BJ (cell line): ENCODE data around the gene CNGA2. TPM values are rescaled to one million over a fixed set of nuclear protein-coding genes. Genes with fewer than 3 reads are reported as not detected.

Source experiments
- CTCF ChIA-PET: fragments of 350-600 bp; formaldehyde crosslinking; extraction: SDS; loops from one replicate; lab custom pipeline; 2021; ENCODE audit warnings: antibody characterized with exemption, inconsistent platforms; lab: Yijun Ruan, JAX
- POLR2A ChIA-PET: fragments of 300-600 bp; sonication (Branson Sonifier 250); formaldehyde crosslinking; extraction: SDS; loops from one replicate; lab custom pipeline; 2021; ENCODE audit warnings: antibody characterized with exemption; lab: Charles Lee
- DNase-seq: peaks from one replicate; pipeline ENCODE4 v3.0.0-alpha.2; 2011; ENCODE audit warnings: low read depth
- H3K27me3 ChIP-seq: 2 replicates; pipeline ENCODE4 v1.6.0; 2011; ENCODE audit warnings: low read length; ENCODE audit not compliant: control insufficient read depth, insufficient read depth
- H3K36me3 ChIP-seq: 2 replicates; pipeline ENCODE4 v1.5.1; 2011; ENCODE audit warnings: low read length; ENCODE audit not compliant: control insufficient read depth, insufficient read depth
- H3K4me3 ChIP-seq: 2 replicates; pipeline ENCODE4 v1.5.1; 2011; ENCODE audit warnings: low read depth, mild to moderate bottlenecking, control low read depth, low read length
- polyA plus RNA-seq: library from polyadenylated mRNA; depleted of rRNA; stranded (reverse); fragments of >200 nt; gene quantifications from 2 replicates; pipeline ENCODE4 v1.2.3, GENCODE V29; 2011
- TF ChIP-seq, protein P1 (sequence below): IDR thresholded peaks from 2 replicates; pipeline ENCODE4 v1.5.1; 2011; ENCODE audit warnings: low read depth, mild to moderate bottlenecking, control low read depth, inconsistent platforms, low read length, moderate library complexity; ENCODE audit not compliant: insufficient read depth

The CNGA2 gene
- polyA plus RNA-seq, 1 experiment: not detected

DNA sequence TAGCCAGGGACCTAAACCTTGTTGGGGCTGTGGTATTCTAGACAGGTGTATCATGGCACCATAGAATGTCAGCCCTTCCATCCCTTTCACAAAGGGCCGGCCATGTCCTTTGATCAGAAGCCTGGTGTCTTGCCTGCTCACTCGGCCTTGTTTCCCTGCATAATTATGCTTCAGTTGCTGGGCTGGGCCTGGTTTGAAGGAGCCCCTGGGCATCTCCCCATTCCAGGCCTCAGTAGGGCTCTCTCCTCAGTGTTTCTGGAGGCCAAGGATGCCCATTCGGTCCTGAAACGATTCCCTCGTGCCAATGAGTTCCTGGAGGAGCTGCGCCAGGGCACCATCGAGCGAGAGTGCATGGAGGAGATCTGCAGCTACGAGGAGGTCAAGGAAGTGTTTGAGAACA lies 34.8 kb upstream of the CNGA2 start:
- CTCF ChIA-PET: no interaction called here
- POLR2A ChIA-PET: no interaction called here
- TF ChIP-seq, protein P1, sequence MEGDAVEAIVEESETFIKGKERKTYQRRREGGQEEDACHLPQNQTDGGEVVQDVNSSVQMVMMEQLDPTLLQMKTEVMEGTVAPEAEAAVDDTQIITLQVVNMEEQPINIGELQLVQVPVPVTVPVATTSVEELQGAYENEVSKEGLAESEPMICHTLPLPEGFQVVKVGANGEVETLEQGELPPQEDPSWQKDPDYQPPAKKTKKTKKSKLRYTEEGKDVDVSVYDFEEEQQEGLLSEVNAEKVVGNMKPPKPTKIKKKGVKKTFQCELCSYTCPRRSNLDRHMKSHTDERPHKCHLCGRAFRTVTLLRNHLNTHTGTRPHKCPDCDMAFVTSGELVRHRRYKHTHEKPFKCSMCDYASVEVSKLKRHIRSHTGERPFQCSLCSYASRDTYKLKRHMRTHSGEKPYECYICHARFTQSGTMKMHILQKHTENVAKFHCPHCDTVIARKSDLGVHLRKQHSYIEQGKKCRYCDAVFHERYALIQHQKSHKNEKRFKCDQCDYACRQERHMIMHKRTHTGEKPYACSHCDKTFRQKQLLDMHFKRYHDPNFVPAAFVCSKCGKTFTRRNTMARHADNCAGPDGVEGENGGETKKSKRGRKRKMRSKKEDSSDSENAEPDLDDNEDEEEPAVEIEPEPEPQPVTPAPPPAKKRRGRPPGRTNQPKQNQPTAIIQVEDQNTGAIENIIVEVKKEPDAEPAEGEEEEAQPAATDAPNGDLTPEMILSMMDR: no peak

DNA sequence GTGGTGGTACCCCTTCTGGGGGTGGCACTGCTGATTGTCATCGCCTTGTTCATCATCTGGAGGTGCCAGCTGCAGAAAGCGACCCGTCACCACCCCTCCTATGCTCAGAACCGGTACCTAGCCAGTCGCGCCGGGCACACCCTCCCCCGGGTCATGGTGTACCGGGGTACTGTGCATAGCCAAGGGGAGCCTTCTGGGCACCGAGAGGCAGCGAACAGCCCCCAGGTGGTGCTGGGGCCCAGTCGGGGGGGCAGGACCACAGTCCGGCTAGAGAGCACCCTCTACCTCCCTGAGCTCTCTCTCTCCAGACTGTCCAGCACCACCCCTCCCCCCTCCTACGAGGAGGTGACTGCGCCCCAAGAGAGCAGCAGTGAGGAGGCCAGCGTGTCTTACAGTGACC lies 34.0 kb upstream of the CNGA2 start:
- H3K27me3 ChIP-seq: no peaks in the 10 kb centered on the region
- H3K36me3 ChIP-seq: no peaks in the 10 kb centered on the region
- no peak overlapping the region for H3K4me3 ChIP-seq
- TF ChIP-seq, protein P1: no peak
- no peak for DNase-seq
- ChIA-PET POLR2A (no interaction called here), CTCF (no interaction called here)

More for the DNA sequence above, 34.8 kb upstream of the CNGA2 start:
- no peaks in the 10 kb centered on the region for H3K36me3 ChIP-seq
- DNase-seq: no peak
- no peak overlapping the region for H3K4me3 ChIP-seq
- H3K27me3 ChIP-seq: no peaks in the 10 kb centered on the region

DNA sequence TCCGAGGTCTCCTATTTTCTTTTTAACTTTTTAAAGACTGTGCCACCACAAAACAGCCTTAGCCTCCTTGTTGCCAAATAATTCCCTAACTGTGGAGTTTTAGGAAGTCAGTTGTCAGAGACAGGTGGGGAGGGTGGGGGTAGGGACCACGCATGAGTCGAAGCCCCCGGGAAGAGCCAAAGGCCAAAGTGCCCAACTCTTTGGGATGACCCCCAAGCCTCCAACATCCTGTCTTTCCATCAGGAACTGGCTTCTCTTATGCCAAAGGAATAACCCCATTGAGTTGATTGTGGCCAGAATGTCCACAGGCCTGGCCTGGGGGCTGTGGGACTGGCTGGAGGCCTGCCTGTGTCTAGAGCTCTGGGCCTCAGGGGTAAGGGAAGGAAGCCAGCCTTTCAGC lies 33.5 kb upstream of the CNGA2 start:
- POLR2A ChIA-PET: no interaction called here
- no peaks in the 10 kb centered on the region for H3K36me3 ChIP-seq
- H3K4me3 ChIP-seq: no peak overlapping the region
- H3K27me3 ChIP-seq: no peaks in the 10 kb centered on the region
- DNase-seq: no peak
- CTCF ChIA-PET: no interaction called here
- TF ChIP-seq, protein P1: no peak

DNA sequence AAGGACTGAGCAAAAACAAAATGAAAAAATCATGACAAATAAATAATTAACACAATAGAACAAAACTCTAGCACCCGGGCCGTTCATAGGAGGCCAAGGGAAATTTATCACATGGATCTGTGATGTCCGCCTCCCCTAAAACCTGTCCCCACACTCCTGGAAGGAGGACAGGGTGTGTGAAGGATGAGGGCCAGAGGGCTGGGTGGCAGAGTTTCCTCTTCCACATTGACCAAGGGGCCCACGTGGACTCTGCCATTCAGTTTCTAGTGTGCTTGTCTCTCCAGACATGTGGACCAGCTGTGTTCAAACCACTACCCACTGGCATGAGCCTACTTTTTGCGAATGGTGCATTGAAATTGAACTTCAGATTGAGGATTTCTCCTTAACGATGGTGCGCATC lies 33.0 kb upstream of the CNGA2 start:
- H3K36me3 ChIP-seq: no peaks in the 10 kb centered on the region
- H3K27me3 ChIP-seq: no peaks in the 10 kb centered on the region
- DNase-seq: no peak
- ChIA-PET POLR2A (no interaction called here), CTCF (no interaction called here)
- no peak overlapping the region for H3K4me3 ChIP-seq
- TF ChIP-seq, protein P1: no peak

DNA sequence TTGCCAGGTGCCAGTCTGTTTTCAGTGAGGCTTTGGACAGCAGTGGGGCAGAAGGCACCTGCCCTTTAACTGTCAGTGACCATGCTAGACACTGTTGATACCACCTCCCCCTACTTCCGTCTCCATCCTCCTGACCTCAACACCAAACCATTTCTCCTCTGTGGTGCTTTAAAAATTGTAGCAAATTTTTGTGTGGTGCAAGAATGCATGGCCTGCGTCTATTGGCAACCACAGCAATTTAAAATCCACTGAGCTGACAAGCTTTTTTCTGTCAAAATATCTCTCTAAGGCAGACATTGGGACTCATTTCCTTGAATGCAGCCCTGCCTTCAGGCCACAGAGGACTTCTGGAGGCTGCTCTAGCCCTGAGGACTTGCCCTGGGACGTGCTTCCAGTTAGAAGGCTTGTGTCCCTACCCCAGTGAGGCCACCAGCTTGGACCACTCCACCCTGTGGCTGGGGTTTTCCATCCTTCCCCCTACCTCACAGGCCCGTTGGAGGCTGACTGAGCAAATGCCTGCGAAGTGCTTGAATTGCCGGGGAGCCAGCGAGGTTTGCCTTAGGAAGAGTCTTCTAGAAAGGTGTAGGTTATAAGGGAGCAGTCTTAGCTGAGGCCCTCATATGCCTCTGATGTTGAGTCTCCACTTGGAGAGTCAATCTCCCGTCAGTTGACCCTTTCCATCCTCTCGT lies 32.4 kb upstream of the CNGA2 start:
- Histone ChIP-seq H3K27me3 (no peaks in the 10 kb centered on the region), H3K36me3 (no peaks in the 10 kb centered on the region), H3K4me3 (no peak overlapping the region)
- POLR2A ChIA-PET: no interaction called here
- CTCF ChIA-PET: no interaction called here
- TF ChIP-seq, protein P1: no peak
- no peak for DNase-seq
